ENCODE measurements around the gene GPI. TPM values are rescaled to one million over a fixed set of nuclear protein-coding genes. Genes with fewer than 3 reads are reported as not detected.
A peak's percentile ranks its signal among the peaks of the same experiment; 100 is the strongest.
"Not testable (repeated sequence)": the region's sequence is repeated elsewhere in the genome, so short reads cannot be mapped to it uniquely, and the experiment has no call there.

The GPI gene
- total RNA-seq, 4 donors from 2014 or later, result 118 to 446 (median 224) TPM

DNA sequence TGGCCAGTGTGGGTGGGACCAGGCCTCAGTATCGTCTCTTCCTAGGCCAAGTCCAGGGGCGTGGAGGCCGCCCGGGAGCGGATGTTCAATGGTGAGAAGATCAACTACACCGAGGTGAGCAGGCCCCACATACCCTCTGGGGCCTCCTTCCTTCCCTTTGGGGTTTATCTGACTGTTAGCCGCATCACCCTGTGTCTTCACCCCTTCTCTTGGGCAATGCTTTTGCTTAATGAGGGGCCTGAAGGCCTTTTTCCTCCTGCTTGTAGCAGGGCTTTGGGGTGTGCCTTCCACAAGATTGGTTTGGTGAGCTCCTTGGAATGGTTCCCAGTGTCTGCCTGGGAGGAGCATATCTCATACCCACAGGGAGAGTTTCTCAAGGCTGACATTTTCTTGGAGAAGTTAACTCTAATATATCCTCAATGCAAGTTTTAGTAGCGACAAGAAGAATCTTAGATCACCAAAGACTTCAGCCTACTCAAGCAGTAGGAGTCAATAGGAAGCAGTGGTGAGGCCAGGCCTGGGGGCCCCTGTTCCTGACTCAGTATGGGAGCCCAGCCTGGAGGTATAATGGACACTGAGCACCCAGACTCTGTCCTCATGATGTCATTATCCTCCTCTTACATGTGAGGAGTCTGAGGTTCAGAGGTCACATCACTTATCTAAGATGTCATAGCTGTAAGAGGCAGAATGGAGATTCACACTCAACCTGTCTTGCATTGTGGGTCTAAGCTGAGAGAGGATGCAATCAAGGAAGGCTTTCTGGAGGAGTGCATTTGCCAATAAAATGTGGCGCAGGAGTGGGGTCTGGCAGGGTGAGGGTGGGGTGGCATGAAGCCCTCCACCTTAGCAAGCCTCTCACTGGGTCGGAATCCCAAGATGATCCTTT lies 2.0 kb downstream of the GPI start:
- H3K4me3 ChIP-seq (replicated peaks in 1 of 3), result peak overlapping the region in 1 of 3 donors; percentile 99
- H3K36me3 ChIP-seq, result peaks cover 33% of the 10 kb centered on the region in 2 donors
- no peaks in the 10 kb centered on the region for H3K9me3 ChIP-seq
- TF ChIP-seq POLR2A (IDR thresholded peaks at IDR 0.05), result no peak
- TF ChIP-seq, protein P1, sequence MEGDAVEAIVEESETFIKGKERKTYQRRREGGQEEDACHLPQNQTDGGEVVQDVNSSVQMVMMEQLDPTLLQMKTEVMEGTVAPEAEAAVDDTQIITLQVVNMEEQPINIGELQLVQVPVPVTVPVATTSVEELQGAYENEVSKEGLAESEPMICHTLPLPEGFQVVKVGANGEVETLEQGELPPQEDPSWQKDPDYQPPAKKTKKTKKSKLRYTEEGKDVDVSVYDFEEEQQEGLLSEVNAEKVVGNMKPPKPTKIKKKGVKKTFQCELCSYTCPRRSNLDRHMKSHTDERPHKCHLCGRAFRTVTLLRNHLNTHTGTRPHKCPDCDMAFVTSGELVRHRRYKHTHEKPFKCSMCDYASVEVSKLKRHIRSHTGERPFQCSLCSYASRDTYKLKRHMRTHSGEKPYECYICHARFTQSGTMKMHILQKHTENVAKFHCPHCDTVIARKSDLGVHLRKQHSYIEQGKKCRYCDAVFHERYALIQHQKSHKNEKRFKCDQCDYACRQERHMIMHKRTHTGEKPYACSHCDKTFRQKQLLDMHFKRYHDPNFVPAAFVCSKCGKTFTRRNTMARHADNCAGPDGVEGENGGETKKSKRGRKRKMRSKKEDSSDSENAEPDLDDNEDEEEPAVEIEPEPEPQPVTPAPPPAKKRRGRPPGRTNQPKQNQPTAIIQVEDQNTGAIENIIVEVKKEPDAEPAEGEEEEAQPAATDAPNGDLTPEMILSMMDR (IDR thresholded peaks at IDR 0.05), result no peak
- H3K27ac ChIP-seq, result no peak overlapping the region
- WGBS, 2 donors, result 91% methylated on average over 4 to 10 of the region's 10 CpGs
- DNase-seq, result no peak
- intact Hi-C loops (cut with DNase I), result no loop called here
- H3K4me1 ChIP-seq, result peaks cover 13% of the 10 kb centered on the region in 2 donors
- H3K27me3 ChIP-seq, result no peaks in the 10 kb centered on the region

GRCh38 chr19:34367624-34367957 lies 2.6 kb downstream of the GPI start:
- Histone ChIP-seq H3K27ac (no peak overlapping the region), H3K36me3 (peaks cover 33 to 38% of the 10 kb centered on the region in 2 donors)

GRCh38 chr19:34368338-34368737 lies 3.3 kb downstream of the GPI start:
- Histone ChIP-seq H3K27me3 (no peaks in the 10 kb centered on the region), H3K36me3 (peaks cover 33 to 43% of the 10 kb centered on the region in 2 donors), H3K9me3 (no peaks in the 10 kb centered on the region), H3K4me3 (replicated peaks in 1 of 3) (no peak overlapping the region), H3K4me1 (peaks cover 13% of the 10 kb centered on the region in 2 donors), H3K27ac (no peak overlapping the region)
- DNase-seq, result no peak
- TF ChIP-seq POLR2A (IDR thresholded peaks at IDR 0.05), result no peak
- TF ChIP-seq, protein P1 (IDR thresholded peaks at IDR 0.05), result no peak
- intact Hi-C loops (cut with DNase I), result no loop called here
- WGBS, 2 donors, result 80% methylated on average over 1 to 9 of the region's 10 CpGs

More at GRCh38 chr19:34367624-34367957, 2.6 kb downstream of the GPI start:
- no peaks in the 10 kb centered on the region for H3K9me3 ChIP-seq
- H3K4me3 ChIP-seq (replicated peaks in 1 of 3), result no peak overlapping the region
- intact Hi-C loops (cut with DNase I), result no loop called here
- WGBS, 2 donors, result 91 to 92% methylated on average over 4 to 8 of the region's 8 CpGs
- no peak for DNase-seq
- H3K27me3 ChIP-seq, result no peaks in the 10 kb centered on the region
- peaks cover 13% of the 10 kb centered on the region in 2 donors for H3K4me1 ChIP-seq
- TF ChIP-seq POLR2A (IDR thresholded peaks at IDR 0.05), result no peak
- TF ChIP-seq, protein P1 (IDR thresholded peaks at IDR 0.05), result no peak

DNA sequence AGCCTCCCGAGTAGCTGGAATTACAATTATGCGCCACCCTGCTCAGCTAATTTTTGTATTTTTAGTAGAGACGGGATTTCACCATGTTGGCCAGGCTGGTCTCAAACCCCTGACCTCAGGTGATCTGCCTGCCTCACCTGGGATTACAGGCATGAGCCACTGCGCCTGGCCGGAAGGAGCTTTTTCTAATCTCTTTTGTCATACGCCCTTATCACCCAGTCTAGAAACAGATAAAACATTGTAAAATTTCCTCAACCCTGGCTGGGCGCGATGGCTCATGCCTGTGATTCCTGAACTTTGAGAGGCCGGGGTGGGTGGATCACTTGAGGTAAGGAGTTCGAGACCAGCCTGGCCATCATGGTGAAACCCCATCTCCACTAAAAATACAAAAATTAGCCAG lies 4.2 kb downstream of the GPI start:
- H3K27ac ChIP-seq; intact Hi-C loops (cut with DNase I); DNase-seq; H3K27me3 ChIP-seq; H3K4me3 ChIP-seq (replicated peaks in 1 of 3); H3K9me3 ChIP-seq: not testable (repeated sequence)
- H3K36me3 ChIP-seq, result peaks cover 33 to 43% of the 10 kb centered on the region in 2 donors
- peaks cover 13% of the 10 kb centered on the region in 2 donors for H3K4me1 ChIP-seq
- WGBS, 2 donors, result 96 to 97% methylated on average over 10 of the region's 10 CpGs

DNA sequence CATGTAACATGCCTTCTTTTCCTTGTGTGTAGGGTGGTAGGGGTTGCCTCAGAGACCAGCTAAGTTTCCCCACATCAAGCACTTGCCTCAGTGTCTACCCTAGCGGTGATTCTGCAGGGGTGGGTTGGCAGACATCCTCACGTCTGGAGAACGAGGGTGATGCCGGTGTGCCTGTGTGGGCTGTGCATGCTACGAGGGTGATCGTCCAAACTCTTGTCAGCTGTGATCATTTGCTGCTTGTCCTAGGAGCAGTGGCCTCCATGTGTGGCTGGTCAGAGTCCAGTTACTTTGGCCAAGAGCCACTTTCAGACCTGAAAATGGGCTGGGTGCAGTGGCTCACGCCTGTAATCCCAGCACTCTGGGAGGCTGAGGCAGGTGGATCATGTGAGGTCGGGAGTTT lies 5.1 kb downstream of the GPI start:
- peaks cover 9 to 13% of the 10 kb centered on the region in 2 donors for H3K4me1 ChIP-seq
- TF ChIP-seq POLR2A (IDR thresholded peaks at IDR 0.05), result no peak
- TF ChIP-seq, protein P1 (IDR thresholded peaks at IDR 0.05), result no peak
- DNase-seq, result no peak
- no peak overlapping the region for H3K27ac ChIP-seq
- no peaks in the 10 kb centered on the region for H3K9me3 ChIP-seq
- peaks cover 33 to 48% of the 10 kb centered on the region in 2 donors for H3K36me3 ChIP-seq
- H3K27me3 ChIP-seq, result no peaks in the 10 kb centered on the region
- 99 to 100% methylated on average over 3 to 4 of the region's 8 CpGs for WGBS, 2 donors
- no peak overlapping the region for H3K4me3 ChIP-seq (replicated peaks in 1 of 3)
- intact Hi-C loops (cut with DNase I), result no loop called here
